Measurements from ENCODE around the gene JUNB.

DNA sequence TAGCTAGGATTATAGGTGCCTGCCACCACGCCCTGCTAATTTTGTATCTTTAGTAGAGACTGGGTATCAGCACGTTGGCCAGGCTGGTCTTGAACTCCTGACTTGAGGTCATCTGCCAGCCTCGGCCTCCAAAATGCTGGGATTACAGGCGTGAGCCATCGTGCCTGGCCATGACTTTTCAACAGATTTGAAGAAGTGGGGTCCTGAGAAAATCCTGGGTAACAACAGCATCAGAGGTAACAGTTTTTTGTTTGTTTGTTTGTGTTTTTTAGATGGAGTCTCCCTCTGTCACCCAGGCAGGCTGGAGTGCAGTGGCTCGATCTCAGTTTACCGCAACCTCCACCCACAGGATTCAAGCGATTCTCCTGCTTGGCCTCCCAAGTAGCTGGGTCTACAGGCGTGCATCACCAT is 3.7 kb downstream of the JUNB start:
- no peak for TF ChIP-seq TAF1 (IDR thresholded peaks at IDR 0.05; ENCODE audit: low read depth, low read length)
- TF ChIP-seq TAF7 (optimal IDR thresholded peaks at IDR 0.05; ENCODE audit: borderline replicate concordance, low read depth, low read length) = no peak
- TF ChIP-seq, protein P1, sequence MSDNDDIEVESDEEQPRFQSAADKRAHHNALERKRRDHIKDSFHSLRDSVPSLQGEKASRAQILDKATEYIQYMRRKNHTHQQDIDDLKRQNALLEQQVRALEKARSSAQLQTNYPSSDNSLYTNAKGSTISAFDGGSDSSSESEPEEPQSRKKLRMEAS (IDR thresholded peaks at IDR 0.05) = no peak
